ENCODE measurements around the gene NKD1.

DNA sequence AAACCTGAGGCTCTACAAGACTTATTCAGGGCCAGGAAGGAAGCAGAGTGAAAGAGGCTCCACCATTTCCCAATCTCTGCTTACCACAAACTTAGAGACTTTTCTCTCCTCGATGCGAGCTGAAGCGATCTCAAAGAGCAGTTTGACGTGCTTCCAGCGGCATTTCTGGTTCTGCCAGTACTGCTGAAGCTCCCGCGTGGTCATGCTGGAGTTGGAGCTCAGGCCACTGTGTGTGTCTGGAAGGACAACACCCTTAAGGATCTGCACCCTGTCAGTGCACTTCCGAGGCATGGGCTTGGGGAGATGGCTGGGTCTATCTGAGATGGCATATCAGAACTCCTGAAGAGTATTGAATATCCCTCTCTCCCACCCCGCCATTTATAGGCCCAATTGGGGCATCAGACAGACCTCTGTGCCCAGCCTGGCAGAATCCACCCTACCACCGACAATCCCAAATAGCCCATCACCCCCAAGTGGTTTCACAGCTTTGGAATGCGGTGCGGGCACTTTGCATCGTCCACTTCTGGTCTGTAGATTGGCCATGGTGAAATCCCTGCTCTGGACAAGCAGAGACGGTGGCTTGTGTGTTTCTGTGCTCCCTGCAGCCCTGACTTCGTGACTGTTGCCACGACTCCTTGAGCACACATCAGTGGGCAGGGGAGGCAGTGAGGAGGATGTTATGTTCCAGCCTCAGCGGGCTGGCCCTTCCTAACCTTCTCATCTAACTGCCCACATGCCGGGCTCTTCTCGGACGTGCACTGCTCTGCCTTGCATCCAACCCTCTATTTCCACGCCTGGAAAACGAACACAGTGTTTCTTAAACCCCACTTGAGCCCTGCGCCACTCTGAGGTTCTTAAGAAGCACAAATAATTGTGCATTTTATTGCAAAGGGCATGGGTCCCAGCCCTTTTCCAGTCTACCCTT, 127.8 kb downstream of the NKD1 start:
- TF ChIP-seq, protein P1, sequence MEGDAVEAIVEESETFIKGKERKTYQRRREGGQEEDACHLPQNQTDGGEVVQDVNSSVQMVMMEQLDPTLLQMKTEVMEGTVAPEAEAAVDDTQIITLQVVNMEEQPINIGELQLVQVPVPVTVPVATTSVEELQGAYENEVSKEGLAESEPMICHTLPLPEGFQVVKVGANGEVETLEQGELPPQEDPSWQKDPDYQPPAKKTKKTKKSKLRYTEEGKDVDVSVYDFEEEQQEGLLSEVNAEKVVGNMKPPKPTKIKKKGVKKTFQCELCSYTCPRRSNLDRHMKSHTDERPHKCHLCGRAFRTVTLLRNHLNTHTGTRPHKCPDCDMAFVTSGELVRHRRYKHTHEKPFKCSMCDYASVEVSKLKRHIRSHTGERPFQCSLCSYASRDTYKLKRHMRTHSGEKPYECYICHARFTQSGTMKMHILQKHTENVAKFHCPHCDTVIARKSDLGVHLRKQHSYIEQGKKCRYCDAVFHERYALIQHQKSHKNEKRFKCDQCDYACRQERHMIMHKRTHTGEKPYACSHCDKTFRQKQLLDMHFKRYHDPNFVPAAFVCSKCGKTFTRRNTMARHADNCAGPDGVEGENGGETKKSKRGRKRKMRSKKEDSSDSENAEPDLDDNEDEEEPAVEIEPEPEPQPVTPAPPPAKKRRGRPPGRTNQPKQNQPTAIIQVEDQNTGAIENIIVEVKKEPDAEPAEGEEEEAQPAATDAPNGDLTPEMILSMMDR (conservative IDR thresholded peaks at IDR 0.05; ENCODE audit: low read length), result no peak
- TF ChIP-seq EZH2phosphoT487 (IDR thresholded peaks at IDR 0.05; ENCODE audit: borderline replicate concordance, low read depth, low read length), result no peak
